ENCODE data around the gene TRAK2.

- no peak for TF ChIP-seq POLR2A (IDR thresholded peaks at IDR 0.05)
- TF ChIP-seq, protein P1, sequence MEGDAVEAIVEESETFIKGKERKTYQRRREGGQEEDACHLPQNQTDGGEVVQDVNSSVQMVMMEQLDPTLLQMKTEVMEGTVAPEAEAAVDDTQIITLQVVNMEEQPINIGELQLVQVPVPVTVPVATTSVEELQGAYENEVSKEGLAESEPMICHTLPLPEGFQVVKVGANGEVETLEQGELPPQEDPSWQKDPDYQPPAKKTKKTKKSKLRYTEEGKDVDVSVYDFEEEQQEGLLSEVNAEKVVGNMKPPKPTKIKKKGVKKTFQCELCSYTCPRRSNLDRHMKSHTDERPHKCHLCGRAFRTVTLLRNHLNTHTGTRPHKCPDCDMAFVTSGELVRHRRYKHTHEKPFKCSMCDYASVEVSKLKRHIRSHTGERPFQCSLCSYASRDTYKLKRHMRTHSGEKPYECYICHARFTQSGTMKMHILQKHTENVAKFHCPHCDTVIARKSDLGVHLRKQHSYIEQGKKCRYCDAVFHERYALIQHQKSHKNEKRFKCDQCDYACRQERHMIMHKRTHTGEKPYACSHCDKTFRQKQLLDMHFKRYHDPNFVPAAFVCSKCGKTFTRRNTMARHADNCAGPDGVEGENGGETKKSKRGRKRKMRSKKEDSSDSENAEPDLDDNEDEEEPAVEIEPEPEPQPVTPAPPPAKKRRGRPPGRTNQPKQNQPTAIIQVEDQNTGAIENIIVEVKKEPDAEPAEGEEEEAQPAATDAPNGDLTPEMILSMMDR (IDR thresholded peaks at IDR 0.05): no peak
- TF ChIP-seq POLR2AphosphoS5 (IDR thresholded peaks at IDR 0.05): no peak
These were observed 31.3 kb upstream of the TRAK2 start for GRCh38 chr2:201482543-201482942.
